Skin epidermis (tissue), 12 donors: ENCODE measurements around the gene RPAP3.
"Not testable (repeated sequence)": the region's sequence is repeated elsewhere in the genome, so short reads cannot be mapped to it uniquely, and the experiment has no call there.

Experiments used
- H3K27ac ChIP-seq, 21 experiments: fragments of 200-600 bp; sonication (generic) in 11 of 21; one replicate each; pipeline ENCODE4 v1.5.0; 2020; ENCODE audit warnings: mild to moderate bottlenecking in 3 of 21, inconsistent platforms in 2 of 21, moderate library complexity in 2 of 21
- H3K4me3 ChIP-seq, 7 experiments: fragments of 200-600 bp; sonication (generic) in 2 of 7; one replicate each; pipeline ENCODE4 v1.5.0; 2020; ENCODE audit warnings: inconsistent platforms in 2 of 7, mild to moderate bottlenecking in 2 of 7, moderate library complexity in 1 of 7

Gene RPAP3

GRCh38 chr12:47704719-47705118 is 1.1 kb downstream of the RPAP3 start:
- Histone ChIP-seq H3K27ac (peak overlapping the region in 1 of 21 experiments; percentile 91), H3K4me3 (peak overlapping the region in 2 of 7 experiments; percentile 91 to 97)

- H3K27ac ChIP-seq = no peak overlapping the region
- H3K4me3 ChIP-seq = no peak overlapping the region
Measured at GRCh38 chr12:47700263-47700662, 5.6 kb downstream of the RPAP3 start.

GRCh38 chr12:47698631-47699030 is 7.2 kb downstream of the RPAP3 start:
- Histone ChIP-seq H3K4me3 (no peak overlapping the region), H3K27ac (no peak overlapping the region)

DNA sequence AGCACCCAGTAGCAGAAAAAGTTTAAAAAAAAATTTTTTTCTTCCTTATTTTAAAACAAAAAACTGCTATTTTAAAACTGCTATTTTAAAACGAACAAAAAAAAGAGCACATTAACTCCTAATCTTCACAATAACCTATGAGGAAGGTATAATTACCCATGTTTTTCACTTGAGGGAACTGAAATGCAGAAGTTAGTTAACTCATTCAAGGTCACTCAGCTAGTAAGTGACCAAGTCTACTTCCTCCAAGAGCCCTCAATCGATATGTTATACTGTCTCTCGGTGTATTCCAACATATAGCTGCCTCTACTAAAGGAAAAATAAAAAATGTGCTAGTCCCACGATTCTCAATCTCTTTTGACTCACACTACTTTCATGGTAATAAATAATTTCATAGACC is 7.8 kb downstream of the RPAP3 start:
- no peak overlapping the region for H3K27ac ChIP-seq

GRCh38 chr12:47689215-47689614 is 16.6 kb downstream of the RPAP3 start:
- Histone ChIP-seq H3K27ac (no peak overlapping the region), H3K4me3 (no peak overlapping the region)

More for the DNA sequence above, 7.8 kb downstream of the RPAP3 start:
- no peak overlapping the region for H3K4me3 ChIP-seq

DNA sequence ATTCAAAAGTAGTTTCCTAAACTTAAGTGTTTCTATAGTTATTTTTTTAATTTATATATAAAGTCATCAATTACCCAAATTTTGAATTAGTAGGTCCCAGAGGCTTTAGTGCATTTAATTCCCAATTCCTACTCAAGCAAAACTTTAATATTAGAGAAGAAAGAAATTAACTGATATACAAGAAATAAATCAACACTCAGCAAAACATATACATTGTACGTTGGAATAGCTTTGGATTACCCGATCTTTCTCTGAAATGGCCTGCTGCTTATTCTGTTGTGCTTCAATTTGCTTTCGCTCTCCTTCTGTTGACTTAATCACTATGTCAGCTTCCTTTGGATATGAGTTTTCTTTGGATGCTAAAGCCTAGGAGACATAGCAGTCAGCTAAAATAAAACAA is 18.2 kb downstream of the RPAP3 start:
- Histone ChIP-seq H3K27ac (no peak overlapping the region), H3K4me3 (no peak overlapping the region)

DNA sequence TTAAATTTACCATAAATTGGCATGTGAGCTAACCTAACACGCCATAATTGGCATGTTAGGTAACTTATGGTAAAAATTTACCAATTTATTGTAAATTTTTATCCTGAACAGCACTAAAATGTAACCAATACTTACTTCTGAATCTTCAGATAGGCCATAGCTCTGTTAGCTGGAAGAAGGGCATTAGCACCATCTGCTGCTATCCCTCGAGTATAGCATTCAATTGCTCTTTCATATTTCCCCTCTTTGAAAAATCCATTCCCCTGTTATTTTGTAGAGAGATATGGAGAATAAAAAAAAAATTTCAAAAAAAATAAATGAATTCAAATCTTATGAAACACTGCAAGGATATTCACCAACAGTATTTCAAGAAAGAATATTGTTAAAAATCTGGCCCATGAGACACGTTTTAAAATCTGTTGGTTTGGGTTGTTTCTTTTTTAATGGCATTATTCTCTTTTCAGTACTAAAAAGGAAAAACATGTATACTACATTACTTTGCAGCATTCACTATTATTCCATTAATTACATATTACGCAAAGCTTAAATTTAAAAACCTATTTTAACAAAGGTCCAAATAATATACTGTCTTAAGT is 19.1 kb downstream of the RPAP3 start:
- Histone ChIP-seq H3K27ac (no peak overlapping the region), H3K4me3 (no peak overlapping the region)

DNA sequence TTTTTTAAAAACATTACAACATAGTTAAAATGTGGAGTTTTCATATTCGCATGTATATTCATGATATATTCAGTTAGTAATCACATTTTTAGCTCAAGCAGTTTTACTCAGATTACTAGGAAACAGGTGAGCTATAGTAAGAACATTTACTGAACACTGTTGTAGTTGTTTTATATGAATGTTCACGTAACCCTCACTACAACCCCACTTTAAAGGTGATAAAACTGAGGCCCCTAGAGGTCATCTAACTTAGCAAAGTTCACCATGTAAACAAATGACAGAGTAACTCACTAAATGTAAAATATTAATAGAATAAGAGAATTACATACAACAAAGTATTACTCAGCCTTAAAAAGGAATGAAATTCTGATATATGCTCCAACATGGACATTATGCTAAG is 26.0 kb downstream of the RPAP3 start:
- Histone ChIP-seq H3K27ac (no peak overlapping the region), H3K4me3 (no peak overlapping the region)

GRCh38 chr12:47672068-47672467 is 33.8 kb downstream of the RPAP3 start:
- Histone ChIP-seq H3K27ac (no peak overlapping the region), H3K4me3 (no peak overlapping the region)

DNA sequence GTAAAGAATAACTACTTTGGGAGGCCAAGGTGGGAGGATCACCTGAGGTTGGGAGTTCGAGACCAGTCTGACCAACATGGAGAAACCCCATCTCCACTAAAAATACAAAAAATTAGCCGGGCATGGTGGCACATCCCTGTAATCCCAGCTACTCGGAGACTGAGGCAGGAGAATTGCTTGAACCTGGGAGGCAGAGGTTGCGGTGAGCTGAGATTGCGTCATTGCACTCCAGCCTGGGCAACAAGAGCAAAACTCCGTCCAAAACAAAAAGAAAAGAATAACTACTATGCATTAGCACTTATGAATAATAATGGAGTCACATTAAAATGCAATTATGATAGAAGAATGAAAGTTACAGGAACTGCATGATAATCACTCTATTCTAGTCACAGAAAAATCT is 37.9 kb downstream of the RPAP3 start:
- H3K27ac ChIP-seq, H3K4me3 ChIP-seq: not testable (repeated sequence)

DNA sequence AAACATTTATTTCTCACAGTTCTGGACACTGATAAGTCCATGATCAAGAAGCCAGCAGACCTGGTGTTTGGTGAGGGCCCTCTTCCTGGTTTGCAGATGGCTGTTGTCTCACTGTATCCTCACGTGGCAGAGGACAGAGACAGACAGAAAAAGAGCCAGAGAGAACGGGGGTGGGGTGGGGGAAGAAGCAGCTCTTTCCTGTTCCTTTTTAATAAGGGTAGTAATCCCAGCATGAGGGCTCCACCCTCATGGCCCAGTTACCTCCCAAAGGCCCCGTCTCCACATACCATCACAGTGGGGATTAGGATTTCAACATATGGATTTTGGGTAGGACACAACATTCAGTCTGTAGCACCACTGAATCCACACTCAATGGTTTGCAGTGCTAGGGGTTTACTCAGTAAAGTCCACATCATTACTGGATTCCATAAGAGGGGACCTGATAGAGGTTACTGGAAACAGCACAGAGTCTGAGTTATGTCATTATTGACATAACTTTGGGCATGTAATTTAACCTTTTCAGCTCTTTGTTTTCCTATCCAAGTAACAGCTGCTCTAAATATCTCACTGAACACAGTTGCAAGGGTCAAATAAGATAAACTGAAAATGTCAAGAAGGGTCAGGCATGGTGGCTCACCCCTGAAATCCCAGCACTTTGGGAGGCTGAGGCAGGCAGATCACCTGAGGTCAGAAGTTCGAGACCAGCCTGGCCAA is 53.2 kb downstream of the RPAP3 start:
- Histone ChIP-seq H3K4me3 (no peak overlapping the region), H3K27ac (peak overlapping the region in 4 of 21 experiments; percentile 7 to 37 (median 24))

DNA sequence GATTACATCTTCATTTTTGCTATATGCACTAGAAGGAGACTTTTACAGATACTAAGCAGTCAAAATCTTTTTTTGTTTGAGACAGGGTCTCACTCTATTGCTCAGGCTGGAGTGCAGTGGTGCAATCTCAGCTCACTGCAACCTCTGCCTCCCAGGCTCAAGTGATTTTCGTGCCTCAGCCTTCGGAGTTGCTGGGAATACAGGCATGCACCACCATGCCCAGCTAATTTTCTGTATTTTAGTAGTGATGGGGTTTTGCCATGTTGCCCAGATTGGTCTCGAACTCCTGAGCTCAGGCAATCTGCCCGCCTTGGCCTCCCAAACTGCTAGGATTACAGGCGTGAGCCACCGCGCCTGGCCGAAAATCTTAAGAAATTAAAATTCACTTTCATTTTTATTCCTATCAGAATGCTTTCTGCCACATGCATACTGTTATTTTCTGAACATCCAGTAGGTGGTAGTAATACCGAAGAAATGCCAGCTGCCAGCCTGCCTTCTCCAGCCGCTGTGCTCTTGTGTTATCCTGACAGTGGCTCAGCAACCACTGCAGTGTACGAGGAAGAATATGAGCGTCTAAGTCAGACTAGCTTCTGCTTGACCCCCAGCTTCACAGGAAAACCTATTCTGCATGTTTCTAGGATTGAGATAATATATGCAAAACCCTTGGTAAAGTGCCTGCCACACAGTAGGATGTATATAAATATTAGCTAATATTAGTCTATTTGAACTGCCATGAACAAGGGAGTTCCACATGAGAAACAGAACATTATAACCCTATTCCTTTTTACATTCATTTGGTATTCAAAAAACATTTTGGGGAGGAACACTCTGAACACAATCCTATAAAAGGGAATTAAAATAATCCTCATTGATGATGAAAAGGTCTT is 54.2 kb downstream of the RPAP3 start:
- peak overlapping the region in 2 of 7 experiments; percentile 17 to 21 for H3K4me3 ChIP-seq
- peak overlapping the region in 3 of 21 experiments; percentile 3 to 10 (median 7) for H3K27ac ChIP-seq

GRCh38 chr12:47650469-47650868 is 55.4 kb downstream of the RPAP3 start:
- no peak overlapping the region for H3K4me3 ChIP-seq
- H3K27ac ChIP-seq = no peak overlapping the region

DNA sequence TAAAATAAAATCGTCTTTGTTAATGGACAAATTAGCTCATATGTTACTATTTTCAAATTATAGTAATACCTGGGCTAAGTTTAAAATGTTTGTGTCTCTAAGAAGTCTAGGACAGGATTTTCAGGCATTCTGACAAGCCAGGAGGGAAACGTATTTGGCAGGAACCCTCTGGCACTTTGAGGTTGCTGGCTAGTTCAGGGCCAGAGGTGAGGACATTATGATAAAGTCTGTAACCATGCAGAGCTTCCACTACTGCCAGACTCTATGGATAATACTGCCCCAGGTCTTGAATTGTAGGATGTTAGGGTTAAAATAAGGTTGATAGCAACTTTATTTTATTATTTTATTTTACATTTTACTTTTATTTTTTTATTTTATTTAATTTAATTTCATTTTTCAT is 56.4 kb downstream of the RPAP3 start:
- Histone ChIP-seq H3K27ac (no peak overlapping the region), H3K4me3 (no peak overlapping the region)

DNA sequence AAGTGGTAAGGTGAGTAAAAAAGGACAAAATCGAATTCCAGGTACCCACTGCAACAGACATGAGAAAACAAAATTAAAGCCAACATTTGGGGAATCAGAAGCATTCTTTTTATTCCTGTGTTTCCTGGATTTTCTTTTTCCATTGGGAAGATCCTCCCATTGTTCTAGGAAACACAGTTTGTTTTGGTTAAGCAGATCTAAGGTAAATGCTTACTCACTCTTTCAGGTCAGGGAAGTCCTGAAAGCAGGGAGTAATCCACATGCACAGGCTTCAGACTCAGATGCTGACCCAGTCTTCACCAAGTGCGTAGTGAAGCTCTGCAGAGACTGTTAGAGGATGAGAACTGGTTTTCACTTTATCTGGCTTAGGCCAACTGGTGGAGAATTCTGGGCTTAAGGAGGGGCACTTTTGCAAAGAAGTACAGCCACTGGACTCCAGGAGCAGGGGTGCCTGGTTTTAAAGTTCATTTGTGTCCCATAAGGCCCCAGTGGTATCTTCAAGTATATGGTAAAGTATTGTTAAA is 57.7 kb downstream of the RPAP3 start:
- H3K27ac ChIP-seq = no peak overlapping the region
- no peak overlapping the region for H3K4me3 ChIP-seq

GRCh38 chr12:47642310-47642709 is 63.5 kb downstream of the RPAP3 start:
- not testable (repeated sequence) for H3K27ac ChIP-seq, H3K4me3 ChIP-seq

- no peak overlapping the region for H3K27ac ChIP-seq
- no peak overlapping the region for H3K4me3 ChIP-seq
Measured at GRCh38 chr12:47636908-47637780, 68.7 kb downstream of the RPAP3 start.

DNA sequence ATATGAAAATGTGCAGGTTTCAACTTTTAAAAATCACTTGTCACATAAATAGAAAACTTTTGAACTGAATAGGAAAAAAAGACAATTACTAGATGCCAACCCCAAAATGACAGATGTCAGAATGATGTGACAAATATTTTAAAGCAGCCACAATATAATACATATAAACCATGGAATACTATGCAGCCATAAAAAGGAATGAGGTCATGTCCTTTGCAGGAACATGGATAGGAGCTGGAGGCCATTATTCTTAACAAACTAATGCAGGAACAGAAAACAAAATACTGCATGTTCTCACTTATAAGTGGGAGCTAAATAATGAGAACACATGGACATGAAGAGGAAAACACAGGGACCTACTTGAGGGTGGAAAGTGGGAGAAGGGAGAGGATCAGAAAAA is 70.1 kb downstream of the RPAP3 start:
- not testable (repeated sequence) for H3K4me3 ChIP-seq, H3K27ac ChIP-seq

- H3K27ac ChIP-seq = no peak overlapping the region
- no peak overlapping the region for H3K4me3 ChIP-seq
Measured at GRCh38 chr12:47634127-47634526, 71.7 kb downstream of the RPAP3 start.

DNA sequence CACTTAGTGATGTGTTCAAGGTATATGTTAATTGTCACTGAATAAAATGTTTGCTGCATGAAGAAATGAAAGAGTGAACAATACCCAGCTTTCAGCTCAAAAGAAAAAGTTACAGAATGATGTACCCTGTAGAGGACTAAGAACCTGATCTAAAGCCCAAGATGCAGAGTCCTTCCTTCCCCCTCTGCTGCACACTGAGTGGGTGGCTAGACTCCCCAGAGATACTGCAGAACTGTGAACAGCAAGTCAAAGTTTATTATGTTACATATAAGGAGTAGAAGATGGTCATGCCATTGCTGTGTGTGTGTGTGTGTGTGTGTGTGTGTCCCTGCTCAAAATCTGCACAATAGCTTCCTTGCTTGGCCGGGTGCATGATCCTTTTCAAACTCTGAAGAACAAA is 83.9 kb downstream of the RPAP3 start:
- no peak overlapping the region for H3K4me3 ChIP-seq
- no peak overlapping the region for H3K27ac ChIP-seq
